Activated CD8-positive, alpha-beta memory T cell treated with anti-CD3 and anti-CD28 coated beads for 24 hours (primary cell): ENCODE measurements around the gene NUDT17.

Experiments used
- DNase-seq: peaks from one replicate; pipeline ENCODE4 v3.0.0-alpha.2; 2020

Gene NUDT17

DNA sequence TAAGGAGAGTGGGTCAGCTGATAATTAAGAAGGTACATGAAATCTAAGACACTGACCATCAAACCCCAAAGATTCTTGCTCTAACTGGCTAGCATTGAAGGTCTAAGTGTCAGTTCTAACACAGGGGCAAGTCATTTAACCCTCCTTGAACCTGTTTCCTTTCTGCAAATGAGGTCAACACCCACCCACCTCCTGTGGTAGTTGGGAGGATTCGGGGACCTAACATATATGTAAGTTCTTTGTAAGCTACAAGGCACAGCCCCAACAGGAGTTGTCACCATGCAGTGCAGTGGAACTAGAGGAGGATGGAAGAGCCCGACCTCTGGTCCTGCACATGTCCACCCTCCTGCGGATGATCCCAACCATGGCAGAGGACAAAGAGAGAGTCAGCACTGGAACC, 2.4 kb downstream of the NUDT17 start:
- no peak for DNase-seq

DNA sequence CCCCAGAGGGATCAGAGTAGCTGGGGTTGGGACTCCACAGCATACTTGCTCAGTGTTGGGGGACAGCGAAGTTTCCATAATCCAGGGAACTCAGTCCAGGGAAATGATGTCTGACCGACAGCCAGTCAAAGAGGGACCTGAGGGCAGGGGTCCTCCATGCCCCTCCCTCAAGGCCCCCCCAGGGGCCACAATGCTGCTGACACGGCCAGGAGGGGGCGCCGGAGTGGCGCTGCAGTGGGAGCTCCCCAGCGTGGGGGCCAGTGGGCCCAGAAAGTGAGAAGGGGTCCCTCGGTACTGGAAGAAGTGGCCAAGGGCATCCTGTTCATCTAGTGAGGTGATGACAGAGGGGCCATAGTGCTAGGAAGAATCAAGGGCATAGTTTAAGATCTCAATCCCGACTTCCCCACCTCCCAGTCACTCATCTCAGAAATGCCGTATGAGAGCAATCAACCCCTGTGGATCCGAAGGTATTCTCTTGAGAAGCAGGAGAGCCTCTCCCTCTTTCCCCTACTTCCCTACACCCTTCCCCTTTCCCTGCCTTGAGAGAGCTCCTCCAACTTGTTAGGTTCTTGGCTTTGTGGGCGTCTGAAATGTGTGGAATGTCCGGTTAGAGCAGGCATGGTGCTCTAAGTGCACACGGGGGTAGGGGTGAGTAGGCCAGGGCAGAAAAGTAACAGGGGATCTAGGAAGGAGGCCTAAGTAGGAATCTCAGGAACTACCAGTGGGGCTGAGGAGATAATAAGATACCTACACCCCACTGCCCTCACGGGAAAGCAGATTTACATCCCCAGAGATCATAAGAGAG, 4.1 kb downstream of the NUDT17 start:
- DNase-seq, result no peak

DNA sequence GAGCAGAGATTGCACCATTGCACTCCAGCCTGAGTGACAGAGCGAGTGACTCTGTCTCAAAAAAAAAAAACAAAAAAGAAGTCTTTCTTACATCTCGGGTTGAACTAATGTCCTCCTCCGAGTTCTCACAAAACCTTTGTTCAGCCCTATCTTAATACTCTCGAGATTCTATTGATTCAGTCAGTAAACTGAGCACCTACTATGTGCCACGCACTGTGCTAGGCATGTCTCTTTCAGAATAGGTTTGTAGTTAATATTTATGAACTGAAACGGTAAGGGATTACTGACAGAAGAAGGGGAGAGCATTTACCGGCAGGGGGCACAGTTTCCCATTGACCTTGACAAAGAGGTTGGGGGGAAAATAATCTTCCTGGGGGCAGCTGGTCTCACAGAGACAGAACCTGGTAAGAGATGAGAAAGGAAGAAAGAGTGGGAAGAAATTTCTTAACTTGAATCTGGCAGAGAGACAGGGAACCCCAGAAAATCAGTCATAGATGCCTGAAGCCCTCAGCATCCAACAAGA, 10.1 kb downstream of the NUDT17 start:
- no peak for DNase-seq

DNA sequence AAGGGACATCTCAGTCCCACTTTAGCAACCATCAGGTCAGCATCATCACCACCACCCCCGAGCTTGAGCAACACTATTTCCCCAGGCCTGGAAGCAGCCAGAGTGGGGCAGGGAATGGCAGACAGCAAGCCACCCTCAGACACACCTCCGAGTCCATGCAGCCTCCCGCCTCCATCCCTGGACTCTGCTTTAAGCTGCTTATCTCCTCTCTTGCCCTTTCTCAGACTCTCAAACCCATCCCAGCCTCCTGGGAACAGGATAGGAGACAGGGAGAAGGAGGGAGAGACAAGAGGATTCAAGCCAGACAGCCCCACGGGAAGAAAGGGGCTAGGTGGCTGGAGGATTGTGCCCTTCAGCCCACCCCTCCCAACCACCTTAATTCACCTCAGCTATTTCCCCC, 11.7 kb downstream of the NUDT17 start:
- no peak for DNase-seq

DNA sequence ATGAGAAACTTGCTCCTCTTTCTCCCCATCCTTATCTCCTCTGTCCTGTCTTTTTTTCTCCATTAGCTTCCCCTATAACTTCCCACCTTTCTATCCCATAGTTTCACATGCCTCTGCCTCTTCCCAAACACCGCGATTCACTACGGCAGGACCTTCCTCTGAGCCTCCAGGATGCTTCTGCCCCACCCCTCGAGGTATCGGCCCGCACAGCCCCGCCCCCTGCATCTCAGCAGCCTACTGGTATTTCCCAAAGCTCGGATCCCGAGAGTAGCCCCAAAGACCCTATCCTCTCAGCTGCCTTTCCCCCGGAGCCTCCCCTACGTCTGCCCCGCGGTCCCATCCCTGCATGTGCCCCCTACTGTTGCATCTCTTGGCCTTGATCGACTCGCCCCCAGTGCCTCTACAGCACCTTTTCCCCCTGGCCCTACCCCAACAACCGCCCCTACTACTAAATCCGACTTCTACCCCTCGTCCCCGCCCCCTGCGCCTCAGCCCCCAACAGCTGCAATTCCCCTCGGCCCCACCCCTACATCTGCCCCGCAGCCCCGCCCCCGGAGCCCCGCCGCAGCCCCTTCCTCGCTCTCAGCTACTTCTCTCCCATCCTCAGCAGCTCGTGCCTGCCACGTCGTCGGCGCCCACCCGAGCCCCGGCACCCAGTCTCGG, 12.9 kb downstream of the NUDT17 start:
- DNase-seq, result no peak

DNA sequence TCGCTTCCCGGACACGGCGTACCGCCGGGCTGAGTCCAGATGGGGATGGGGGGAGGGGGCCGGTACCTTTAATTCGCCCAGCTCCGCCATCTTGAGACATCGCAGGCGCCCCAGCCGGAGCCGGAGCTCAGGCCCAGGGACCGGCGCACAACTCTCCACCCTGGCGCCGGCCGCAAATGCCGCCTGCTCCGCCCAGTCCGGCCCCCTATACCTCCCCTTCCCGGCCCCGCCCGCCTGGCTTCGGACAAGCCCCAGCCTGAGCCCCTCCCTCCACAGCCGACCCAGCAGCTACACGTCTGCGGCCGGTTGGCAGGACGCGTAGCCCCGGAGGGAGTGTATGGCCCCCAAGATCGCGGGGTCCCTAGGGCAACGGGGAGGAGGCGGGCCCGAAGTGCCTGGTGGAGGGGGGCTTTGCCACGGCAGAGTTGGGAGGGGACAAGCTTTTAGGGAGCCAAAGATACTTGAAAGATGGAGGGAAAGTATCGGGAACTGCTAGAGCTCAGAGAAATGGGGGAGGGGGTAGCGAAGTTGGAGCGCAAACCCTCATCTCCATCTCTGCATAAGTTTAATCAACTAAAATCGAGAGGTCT, 13.6 kb downstream of the NUDT17 start, which contains the start of gene PIAS3:
PIAS3 (minus strand) TSS at position 181 of the 590 bp plus-strand sequence; CDS start at position 90, 91 bp downstream.
- DNase-seq, result peak; percentile 94

DNA sequence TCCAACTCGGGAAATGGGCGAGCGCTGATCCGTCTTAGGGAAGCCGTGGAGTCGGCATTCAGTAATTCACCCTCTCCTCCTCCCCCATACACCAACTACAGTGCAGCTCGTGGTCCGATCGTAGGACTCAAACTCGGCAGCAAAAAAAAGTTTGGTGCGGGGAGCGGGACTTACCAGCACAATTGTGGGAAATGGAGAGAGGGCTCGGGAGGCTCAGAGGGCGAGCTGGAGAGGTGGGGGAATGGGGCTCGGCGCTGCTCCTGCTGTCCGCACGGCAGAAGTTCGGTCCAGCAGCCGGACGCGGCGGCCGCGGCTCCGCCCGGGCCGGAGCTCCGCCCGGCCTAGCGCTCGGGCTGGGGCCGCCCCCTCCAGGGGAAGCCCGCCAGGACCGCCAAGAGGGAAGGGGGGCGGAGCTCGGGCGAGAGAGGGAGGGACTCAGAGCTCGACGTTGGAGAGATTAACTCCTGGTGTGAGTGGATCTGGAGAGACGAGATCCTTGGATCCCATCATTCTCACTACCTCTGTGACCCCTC, 14.1 kb downstream of the NUDT17 start:
- DNase-seq, result peak; percentile 89

DNA sequence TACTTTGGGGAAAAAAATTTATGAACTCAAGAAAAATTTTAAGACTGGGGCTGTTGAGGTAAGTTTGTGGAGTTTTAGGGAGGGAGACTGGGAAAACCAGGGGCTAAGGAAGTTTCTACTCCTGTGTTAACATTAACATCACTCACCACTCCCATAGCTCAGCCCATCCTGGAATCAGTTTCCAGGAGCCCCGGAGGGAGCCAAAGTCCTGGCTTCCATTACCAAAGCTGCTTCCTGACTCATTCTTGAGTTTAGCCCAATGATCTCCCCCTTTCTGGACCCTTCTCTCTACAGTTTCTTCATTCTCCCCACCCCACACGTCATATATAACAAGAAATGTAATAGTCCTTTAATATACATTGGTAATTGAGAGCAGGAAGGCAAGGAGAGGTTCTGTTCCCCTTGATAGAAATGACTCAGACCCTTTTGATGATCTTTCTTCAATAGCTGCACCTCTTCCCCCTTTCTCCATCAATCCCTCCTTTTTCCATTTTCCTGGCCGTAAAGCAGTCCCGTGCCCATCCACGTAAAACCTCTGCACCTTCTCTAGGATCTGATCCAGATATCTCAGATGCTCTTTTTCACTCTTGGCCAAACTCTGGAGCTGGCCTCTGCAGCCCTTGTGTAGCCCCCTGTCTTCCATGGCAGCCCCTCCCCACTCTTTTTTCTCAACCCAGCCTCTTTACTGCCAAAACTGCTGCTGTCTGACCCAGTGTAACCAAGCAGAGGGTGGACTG, 18.0 kb downstream of the NUDT17 start:
- DNase-seq, result no peak

DNA sequence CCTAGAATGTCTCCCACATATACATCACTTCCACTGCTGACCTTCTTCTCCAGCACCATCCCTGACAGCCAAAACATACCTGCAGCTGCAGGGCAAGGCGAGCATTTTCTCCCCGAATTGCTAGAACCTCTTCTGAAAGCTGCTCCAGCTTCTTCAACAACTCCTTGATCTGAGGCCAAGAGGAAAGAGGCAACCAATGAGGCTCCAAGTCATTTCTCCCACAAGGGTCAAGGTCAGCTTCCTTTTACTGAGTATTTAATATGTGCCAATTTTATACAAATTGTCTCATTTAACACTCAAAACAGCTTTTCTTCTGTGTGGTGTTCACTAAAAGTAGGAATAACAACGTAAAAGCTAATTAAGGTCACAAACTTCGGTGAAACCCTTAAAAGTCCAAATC, 22.8 kb downstream of the NUDT17 start:
- no peak for DNase-seq

DNA sequence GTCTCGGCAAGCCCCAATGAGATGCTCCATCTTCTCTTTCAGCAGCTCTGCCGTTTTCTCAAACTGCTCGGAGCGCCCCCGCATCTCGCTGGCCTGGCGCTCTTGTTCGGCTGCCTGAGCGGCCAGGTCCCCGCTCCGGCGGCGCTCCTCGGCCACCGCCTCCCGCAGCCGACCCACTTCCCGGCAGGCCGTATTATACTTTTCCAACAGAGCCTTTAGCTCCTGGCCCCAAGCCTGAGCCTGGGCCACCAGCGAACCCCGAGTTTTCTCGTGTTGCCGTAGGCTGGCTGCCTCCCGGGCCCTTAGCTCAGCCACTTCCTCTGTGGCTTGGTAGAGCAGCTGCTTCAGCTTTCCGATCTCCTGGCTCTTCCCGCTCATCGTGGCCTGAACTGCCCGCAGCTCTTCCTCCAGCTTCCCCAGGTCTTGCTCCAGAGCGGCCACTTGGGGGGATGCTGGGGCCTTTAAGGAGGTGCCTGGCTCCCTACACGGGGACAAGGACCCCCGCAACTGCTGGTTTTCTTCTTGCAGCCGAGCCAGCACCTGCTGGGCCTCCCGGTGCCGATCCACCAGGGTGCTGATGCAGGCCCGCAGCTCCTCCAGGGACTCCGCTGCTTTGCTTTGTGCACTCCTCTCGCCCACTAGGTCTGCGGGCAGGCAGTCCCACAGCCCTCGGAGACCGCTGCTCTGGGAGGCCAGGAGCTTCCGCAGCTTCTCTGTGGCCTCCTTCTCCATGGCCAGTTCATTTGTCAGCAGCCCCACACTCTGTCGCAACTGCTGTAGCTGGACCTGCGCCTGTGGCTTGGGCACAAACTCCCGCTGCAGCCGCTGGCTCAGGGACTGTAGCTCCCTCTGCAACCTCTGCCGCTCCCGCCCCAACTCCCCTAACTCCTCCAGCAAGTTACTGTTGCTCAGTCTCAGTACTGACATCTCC, 26.8 kb downstream of the NUDT17 start:
- DNase-seq, result peak; percentile 78

DNA sequence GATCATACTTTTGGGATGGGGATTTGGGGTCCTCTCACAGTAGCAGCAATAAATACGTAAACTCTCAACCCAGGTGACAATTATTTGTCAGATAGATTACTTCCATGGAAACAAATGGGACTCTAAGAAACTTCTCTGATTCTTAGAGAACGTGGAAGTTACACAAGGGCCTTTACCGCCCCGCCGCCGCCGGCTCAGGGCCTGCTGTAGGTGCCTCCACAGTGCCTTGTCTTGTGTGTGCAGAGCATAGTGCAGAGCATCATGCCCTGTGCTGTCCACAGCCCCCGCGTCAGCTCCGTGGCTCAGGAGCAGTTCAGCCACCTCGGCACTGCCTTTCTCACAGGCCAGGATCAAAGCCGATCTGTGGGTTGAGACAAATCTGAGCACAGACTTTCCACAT, 29.2 kb downstream of the NUDT17 start:
- no peak for DNase-seq

DNA sequence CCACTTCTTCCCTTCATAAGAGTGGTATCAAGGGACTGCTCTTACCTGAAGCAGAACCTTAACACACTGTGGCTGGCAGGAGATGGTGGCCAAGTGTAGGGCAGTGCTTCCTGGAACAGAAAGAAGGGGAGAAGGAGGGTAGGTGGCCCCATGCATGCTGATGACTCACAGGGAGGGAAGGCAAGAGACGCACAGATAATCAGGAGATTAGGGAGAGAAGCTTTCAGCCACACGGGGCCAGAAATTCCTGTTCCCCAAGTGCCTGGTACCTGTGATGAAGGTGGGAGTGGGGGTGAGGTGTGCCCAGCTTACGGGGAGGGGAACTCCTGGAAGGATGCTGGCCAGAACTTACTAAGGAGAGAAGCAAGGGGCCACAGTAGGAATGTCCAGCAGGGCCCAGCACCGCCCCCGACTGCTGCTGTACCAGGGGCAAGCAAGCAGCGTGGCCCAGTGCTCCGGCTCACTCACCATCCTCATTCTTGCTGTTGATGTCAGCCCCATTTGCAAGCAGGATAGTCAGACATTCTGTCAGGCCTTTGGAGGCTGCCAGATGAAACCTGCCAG, 32.6 kb downstream of the NUDT17 start:
- DNase-seq, result no peak

DNA sequence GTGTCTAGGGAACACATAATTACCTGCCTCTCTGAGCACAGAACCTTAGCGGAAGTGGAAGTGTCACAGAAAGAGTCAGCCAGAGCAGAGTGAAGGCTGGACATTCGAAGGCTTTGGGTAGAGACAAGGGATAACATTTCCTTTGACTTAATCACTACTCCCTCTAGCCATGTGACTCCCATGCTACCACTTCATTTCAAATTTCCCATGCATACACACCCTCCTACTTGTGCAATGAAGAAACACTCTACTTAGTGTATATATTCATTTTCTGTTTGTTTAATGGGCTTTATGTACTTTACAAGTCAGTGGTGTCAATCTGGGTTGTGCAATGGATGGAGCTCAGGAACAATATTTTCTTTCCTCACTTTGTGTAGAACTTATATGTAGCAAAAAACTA, 33.3 kb downstream of the NUDT17 start:
- no peak for DNase-seq

DNA sequence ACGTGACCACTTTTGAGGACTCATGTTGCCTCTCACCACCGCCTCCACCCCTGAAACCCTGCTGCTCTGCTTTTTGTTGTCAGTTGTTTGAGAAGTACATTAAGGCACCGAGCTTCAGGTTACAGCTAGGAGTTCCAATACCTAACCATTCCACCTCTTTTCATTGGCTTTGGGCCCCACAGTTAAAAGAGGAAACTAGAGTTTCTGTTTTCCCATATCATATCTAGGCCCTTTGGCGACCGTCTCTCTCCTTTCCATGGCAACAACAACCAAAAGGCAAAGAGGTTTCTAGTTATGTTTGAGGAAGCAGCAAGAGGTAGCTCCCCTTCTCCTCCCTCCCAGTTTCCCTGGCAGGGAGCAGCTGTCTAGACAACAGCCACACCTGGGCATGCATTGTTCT, 34.3 kb downstream of the NUDT17 start:
- DNase-seq, result no peak

DNA sequence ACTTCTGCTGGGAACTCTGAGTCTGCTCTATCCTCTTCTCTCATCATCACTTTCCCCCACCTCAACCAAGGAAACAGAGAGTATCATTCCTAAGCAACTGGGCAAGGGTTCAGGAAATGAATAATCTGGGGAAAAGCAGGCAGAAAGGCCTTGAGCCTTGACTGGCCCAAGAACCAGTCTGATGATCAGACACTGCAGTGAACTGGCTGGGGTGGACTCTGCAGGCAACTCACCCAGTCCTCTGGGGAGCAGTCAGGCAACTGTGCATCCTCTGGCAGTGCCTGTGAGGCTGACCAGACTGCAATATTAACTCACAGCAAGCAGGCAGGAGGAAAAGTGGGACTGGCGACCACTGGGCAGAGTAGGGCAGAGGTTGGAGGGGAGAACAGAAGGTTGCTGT, 39.2 kb downstream of the NUDT17 start:
- no peak for DNase-seq

DNA sequence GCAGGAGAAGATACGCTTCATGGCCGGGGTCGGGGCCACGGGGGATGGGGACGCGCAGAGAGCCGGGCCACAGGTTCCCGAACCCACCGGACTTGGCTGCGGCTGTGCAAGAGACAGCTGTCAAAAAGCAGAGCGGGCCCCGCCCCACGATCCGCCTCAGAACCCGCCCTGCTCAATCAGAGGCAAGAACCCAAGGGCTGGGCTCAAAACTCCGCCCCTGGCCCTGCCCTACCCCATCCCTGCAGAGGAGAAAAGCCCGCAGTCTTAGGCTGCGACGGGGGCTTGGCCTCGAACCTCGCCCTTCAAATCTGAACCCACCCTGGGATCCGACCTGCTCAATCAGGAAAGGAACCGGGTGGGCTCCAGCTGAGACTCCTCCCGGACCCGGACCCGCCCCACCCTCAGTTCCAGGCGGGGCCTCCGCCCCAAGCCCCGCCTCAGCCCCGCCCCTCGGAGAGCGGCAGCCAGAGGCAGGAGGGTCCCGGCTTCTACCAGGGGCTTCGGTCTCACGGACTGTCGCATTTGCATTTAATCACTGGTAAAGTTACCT, 40.4 kb downstream of the NUDT17 start, which contains the start of gene ANKRD35:
ANKRD35 (minus strand) TSS at position 129 of the 550 bp plus-strand sequence; CDS start at position 21, 108 bp downstream.
- peak; percentile 95 for DNase-seq

DNA sequence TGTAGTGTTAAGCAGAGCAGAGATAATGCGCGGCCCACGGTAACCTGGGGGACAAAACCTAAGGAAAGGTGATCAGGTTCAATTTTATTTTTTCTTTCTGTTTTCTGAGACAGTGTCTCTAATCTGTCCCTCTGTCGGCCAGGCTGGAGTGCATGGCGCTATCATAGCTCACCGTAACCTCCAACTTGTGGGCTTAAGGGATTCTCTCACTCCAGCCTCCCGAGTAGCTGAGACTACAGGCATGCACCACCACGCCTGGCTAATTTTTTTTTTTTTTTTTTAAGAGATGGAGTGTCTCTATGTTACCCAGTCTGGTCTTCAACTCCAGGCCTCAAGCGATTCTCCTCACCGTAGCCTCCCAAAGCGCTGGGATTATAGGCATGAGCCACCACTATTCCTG, 41.0 kb downstream of the NUDT17 start:
- no peak for DNase-seq

DNA sequence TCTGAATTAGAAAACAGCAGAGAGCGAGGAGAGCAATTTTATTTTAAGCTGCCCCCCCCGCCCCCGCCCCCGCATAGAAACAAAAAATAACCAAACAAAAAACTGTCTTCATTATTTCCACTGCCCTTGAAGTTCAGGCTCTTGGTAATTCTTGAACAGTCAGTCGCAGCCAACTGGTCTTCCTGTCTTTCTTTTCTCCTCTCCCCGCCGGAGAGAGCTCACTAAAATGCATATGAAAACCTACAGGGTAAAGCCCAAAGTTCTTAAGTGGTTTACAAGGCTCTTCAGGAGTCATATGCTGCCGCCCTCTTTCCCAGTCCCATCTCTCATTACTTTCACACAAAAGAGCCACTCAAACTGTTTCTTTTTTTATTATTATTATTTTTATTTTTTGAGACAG, 41.4 kb downstream of the NUDT17 start:
- no peak for DNase-seq

DNA sequence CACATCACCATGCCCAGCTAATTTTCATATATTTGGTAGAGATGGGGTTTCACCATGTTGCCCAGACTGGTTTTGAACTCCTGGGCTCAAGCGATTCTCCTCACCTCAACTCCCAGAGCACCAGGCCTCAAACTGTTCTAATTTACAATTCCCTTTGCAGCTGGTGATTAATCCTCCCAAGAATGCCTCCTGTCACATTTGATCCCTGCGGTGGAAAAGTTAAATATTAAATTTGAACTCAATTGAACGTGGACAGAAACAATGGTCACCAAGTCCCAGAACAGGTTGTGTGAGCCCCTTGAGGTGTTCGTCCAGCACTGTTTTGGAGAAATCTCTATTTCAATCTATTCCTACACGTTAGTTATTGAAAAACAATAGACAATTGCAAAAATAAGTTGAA, 42.2 kb downstream of the NUDT17 start:
- no peak for DNase-seq

DNA sequence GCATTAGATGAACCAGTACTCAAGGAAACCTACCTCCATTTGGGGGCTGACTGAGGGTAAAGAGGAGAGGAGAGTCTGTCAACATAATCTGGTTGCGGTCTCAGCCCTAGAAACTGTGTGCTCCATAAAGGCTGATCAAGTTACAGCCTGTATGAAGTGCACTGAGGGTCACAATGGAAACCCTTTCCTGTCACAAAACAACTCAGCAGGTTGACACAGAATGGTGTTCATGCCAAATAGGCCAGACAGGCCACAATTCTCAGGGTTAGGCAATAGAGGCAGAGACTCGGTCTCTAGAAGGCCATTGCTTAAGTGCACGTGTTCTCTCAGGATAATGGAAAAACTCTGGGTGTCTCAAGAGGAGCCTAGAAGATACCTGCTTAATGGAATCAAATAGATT, 44.3 kb downstream of the NUDT17 start:
- DNase-seq, result no peak

DNA sequence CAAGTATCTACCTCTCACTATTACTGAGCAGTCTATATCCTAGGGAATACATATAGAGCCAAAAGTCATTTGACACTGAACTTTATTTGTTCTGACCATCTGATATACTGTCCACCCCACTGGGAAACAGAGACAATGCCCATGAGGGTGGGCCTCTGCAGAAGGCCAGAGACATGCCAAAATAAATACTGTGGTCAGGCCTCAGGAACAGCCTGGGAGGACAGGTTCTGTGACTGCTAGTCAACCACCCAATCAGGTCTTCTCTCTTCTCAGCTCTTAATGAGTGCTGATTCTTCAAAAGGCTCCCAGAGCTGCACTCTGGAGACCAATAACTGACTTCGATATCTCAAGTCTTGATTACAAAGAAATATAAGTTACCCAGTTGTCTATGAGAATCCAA, 45.7 kb downstream of the NUDT17 start:
- DNase-seq, result no peak
